ENCODE measurements around the gene LMTK2. TPM values are rescaled to one million over a fixed set of nuclear protein-coding genes. Genes with fewer than 3 reads are reported as not detected.

Gene LMTK2
- total RNA-seq, 2 experiments from 2014 or later: 30.3 to 31.7 TPM

DNA sequence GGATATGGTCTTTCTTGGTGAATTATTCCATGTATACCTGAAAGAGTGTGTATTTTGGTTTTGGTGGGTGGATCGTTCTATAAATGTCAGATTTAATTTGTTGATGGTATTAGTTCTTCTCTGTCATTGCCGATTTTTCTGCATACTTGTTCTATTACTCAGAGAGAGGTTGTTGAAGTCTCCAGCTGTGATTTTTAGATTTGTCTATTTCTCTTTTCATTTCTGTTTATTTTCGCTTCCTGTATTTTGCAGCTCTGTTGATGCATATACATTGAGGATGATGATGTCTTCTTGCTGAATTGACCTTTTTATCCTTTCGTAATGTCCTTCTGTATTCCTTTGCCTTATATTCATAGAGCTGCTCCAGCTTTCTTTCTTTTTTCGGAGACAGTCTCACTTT lies 92.5 kb downstream of the LMTK2 start:
- DNase-seq: no peak
- Histone ChIP-seq H3K27ac (ENCODE audit: low read depth in 1 of 2, low read length in 2 of 2) (no peak overlapping the region), H3K9me3 (ENCODE audit: control insufficient read depth in 1 of 2, insufficient read depth in 1 of 2, low read length in 2 of 2) (peaks cover 0 to 8% of the 10 kb centered on the region in 2 experiments), H3K4me1 (ENCODE audit: insufficient read depth, low read length) (peaks cover 30% of the 10 kb centered on the region), H3K4me3 (ENCODE audit: low read length) (no peak overlapping the region), H3K36me3 (ENCODE audit: insufficient read depth, low read length) (peaks cover 18% of the 10 kb centered on the region), H3K27me3 (ENCODE audit: control insufficient read depth in 1 of 2, insufficient read depth in 2 of 2, low read length in 2 of 2) (no peaks in the 10 kb centered on the region)
- ATAC-seq (ENCODE audit: poor library complexity): no peak
- Mint-ChIP-seq H3K36me3 (ENCODE audit: low read depth) (peaks cover 72% of the 10 kb centered on the region), H3K4me3 (no peak overlapping the region), H3K27me3 (no peaks in the 10 kb centered on the region), H3K4me1 (ENCODE audit: low read depth) (peaks cover 61% of the 10 kb centered on the region), H3K27ac (no peak overlapping the region), H3K9me3 (no peaks in the 10 kb centered on the region)
- intact Hi-C loops (cut with DNase I, micrococcal nuclease): no loop called here
- CTCF ChIA-PET: no interaction called here
- POLR2A ChIA-PET: interaction anchor here (1.2 kb wide), 1 partner anchor 52 kb away, joined by 3 read pairs; no protein-coding TSS in a partner anchor
- TF ChIP-seq, protein P1, sequence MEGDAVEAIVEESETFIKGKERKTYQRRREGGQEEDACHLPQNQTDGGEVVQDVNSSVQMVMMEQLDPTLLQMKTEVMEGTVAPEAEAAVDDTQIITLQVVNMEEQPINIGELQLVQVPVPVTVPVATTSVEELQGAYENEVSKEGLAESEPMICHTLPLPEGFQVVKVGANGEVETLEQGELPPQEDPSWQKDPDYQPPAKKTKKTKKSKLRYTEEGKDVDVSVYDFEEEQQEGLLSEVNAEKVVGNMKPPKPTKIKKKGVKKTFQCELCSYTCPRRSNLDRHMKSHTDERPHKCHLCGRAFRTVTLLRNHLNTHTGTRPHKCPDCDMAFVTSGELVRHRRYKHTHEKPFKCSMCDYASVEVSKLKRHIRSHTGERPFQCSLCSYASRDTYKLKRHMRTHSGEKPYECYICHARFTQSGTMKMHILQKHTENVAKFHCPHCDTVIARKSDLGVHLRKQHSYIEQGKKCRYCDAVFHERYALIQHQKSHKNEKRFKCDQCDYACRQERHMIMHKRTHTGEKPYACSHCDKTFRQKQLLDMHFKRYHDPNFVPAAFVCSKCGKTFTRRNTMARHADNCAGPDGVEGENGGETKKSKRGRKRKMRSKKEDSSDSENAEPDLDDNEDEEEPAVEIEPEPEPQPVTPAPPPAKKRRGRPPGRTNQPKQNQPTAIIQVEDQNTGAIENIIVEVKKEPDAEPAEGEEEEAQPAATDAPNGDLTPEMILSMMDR (IDR thresholded peaks at IDR 0.05): no peak

DNA sequence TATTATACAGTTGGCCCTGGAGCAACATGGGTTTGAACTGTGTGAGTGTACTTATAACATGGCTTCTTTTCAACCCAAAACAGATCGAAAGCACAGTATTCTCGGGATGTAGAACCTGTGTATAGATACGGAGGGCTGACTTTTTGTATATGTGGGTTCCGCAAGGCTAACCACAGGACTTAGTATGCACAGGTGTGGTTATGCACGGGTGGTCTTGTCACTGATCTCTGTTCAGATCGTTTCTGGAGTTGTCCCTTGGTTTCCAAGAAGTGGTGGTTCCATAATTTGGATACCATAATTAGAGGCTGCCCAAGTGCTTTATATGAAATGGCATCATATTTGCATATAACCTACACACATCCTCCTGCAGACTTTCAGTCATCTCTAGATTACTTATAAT lies 93.7 kb downstream of the LMTK2 start:
- POLR2A ChIA-PET: no interaction called here
- Mint-ChIP-seq H3K4me1 (ENCODE audit: low read depth) (peaks cover 69% of the 10 kb centered on the region), H3K4me3 (peak overlapping the region; percentile 1), H3K27me3 (no peaks in the 10 kb centered on the region), H3K36me3 (ENCODE audit: low read depth) (peaks cover 71% of the 10 kb centered on the region), H3K27ac (peak overlapping the region; percentile 80), H3K9me3 (no peaks in the 10 kb centered on the region)
- Histone ChIP-seq H3K36me3 (ENCODE audit: insufficient read depth, low read length) (peaks cover 19% of the 10 kb centered on the region), H3K27ac (ENCODE audit: low read depth in 1 of 2, low read length in 2 of 2) (no peak overlapping the region), H3K4me3 (ENCODE audit: low read length) (no peak overlapping the region), H3K27me3 (ENCODE audit: control insufficient read depth in 1 of 2, insufficient read depth in 2 of 2, low read length in 2 of 2) (no peaks in the 10 kb centered on the region), H3K4me1 (ENCODE audit: insufficient read depth, low read length) (peaks cover 36% of the 10 kb centered on the region), H3K9me3 (ENCODE audit: control insufficient read depth in 1 of 2, insufficient read depth in 1 of 2, low read length in 2 of 2) (peaks cover 0 to 8% of the 10 kb centered on the region in 2 experiments)
- ATAC-seq (ENCODE audit: poor library complexity) (no peak), DNase-seq (no peak)
- CTCF ChIA-PET: interaction anchor here (1.4 kb wide), 1 partner anchor 32 kb away, joined by 3 read pairs; no protein-coding TSS in a partner anchor
- TF ChIP-seq, protein P1 (IDR thresholded peaks at IDR 0.05): no peak
- intact Hi-C loops (cut with DNase I, micrococcal nuclease): no loop called here

DNA sequence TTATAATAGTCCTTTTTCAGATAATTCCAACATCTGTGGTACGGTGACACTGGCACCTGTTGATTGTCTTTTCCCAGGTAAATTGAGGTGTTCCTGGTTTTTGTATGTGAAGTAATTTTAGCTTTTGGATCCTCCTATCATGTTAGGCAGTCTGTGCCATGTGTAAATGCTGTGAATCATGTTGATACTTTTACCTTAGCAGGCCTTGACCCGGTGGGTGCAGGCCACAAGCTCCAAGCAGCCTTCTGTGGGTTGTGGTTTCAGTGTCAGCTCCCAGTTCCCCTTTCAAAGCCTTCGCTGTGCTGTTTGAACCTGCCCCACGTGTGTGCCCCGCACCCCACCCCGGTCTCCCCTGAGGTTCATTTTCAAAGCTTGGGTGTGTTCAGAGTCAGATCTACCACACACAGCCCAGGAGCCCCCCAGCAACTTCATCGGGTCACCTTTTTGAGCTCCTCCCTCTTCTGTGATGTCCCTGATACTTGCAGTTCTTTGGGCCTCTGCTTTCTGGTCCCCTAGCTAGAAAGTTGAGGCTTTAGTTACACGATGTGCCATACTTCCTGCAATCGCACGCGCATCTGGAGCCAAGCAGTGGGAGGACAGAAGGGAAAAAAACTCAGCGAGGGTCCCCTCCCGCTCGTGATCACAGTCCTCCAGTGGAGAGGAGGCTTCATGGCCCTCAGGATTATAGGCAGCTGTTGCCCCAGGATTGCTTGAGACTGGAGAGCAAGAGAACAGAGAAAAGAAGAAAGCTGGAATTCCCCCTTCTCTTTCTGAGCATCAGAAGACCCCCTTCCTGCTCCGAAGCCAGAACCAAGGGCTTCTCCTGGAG lies 95.9 kb downstream of the LMTK2 start:
- TF ChIP-seq, protein P1 (IDR thresholded peaks at IDR 0.05): no peak
- H3K27me3 Mint-ChIP-seq: no peaks in the 10 kb centered on the region
- DNase-seq (peak; percentile 33 to 77 (median 60)), ATAC-seq (ENCODE audit: poor library complexity) (peak; percentile 92)
- Histone ChIP-seq H3K27ac (ENCODE audit: low read depth in 1 of 2, low read length in 2 of 2) (peak overlapping the region; percentile 24 to 40), H3K9me3 (ENCODE audit: control insufficient read depth in 1 of 2, insufficient read depth in 1 of 2, low read length in 2 of 2) (peaks cover 0 to 8% of the 10 kb centered on the region in 2 experiments), H3K4me3 (ENCODE audit: low read length) (peak overlapping the region; percentile 25), H3K27me3 (ENCODE audit: control insufficient read depth in 1 of 2, insufficient read depth in 2 of 2, low read length in 2 of 2) (no peaks in the 10 kb centered on the region), H3K4me1 (ENCODE audit: insufficient read depth, low read length) (peaks cover 36% of the 10 kb centered on the region), H3K36me3 (ENCODE audit: insufficient read depth, low read length) (peaks cover 31% of the 10 kb centered on the region)
- POLR2A ChIA-PET: interaction anchor here (0.6 to 4.6 kb wide), 7 partner anchors 9 to 78 kb away, joined by 3 to 62 read pairs (median 4); partner anchors contain the start of genes BHLHA15 and TECPR1
- intact Hi-C loops (cut with DNase I, micrococcal nuclease): loop anchor here in 1 of 2 experiments (2.0 kb wide), 1 partner anchor 48 kb away; no protein-coding TSS in a partner anchor
- CTCF ChIA-PET: interaction anchor here (0.9 to 1.8 kb wide), 3 partner anchors 17 to 198 kb away, joined by 3 to 5 read pairs (median 4); partner anchors contain the start of gene BAIAP2L1
- peaks cover 61% of the 10 kb centered on the region for H3K4me1 Mint-ChIP-seq (ENCODE audit: low read depth)
- peaks cover 72% of the 10 kb centered on the region for H3K36me3 Mint-ChIP-seq (ENCODE audit: low read depth)
- peak overlapping the region; percentile 76 for H3K4me3 Mint-ChIP-seq
- no peaks in the 10 kb centered on the region for H3K9me3 Mint-ChIP-seq
- peak overlapping the region; percentile 80 for H3K27ac Mint-ChIP-seq

Measured in CD4-positive, alpha-beta T cell (primary cell).